ENCODE measurements around the gene GRPR. TPM values are rescaled to one million over a fixed set of nuclear protein-coding genes. Genes with fewer than 3 reads are reported as not detected.

The GRPR gene
- total RNA-seq, 2 donors from 2014 or later: 0.37 TPM; not detected in 1

DNA sequence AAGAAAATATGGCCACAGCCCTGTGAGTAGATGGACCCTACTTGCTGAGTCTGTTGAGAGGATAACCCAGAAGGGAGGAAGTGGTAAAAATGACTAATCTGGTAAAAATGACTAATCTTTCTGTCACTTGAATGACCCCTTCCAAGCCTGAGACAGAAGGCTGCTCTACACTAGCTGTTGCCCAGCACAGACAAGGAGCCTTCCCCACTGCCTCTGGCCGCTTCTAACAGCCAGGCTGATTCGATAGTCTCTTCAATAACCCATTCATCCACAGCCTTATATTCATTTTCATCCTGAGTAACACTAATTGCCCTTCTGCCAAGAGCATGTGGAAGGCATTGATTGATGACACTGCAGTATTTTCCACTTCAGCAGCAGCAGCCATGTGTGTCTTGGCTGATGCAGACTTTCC lies 62.4 kb downstream of the GRPR start:
- Histone ChIP-seq H3K4me1 (no peaks in the 10 kb centered on the region), H3K27me3 (no peaks in the 10 kb centered on the region), H3K36me3 (no peaks in the 10 kb centered on the region), H3K9me3 (no peaks in the 10 kb centered on the region), H3K4me3 (no peak overlapping the region), H3K27ac (no peak overlapping the region)
- TF ChIP-seq, protein P1, sequence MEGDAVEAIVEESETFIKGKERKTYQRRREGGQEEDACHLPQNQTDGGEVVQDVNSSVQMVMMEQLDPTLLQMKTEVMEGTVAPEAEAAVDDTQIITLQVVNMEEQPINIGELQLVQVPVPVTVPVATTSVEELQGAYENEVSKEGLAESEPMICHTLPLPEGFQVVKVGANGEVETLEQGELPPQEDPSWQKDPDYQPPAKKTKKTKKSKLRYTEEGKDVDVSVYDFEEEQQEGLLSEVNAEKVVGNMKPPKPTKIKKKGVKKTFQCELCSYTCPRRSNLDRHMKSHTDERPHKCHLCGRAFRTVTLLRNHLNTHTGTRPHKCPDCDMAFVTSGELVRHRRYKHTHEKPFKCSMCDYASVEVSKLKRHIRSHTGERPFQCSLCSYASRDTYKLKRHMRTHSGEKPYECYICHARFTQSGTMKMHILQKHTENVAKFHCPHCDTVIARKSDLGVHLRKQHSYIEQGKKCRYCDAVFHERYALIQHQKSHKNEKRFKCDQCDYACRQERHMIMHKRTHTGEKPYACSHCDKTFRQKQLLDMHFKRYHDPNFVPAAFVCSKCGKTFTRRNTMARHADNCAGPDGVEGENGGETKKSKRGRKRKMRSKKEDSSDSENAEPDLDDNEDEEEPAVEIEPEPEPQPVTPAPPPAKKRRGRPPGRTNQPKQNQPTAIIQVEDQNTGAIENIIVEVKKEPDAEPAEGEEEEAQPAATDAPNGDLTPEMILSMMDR (IDR thresholded peaks at IDR 0.05): no peak
- DNase-seq (ENCODE audit: low spot score): no peak

DNA sequence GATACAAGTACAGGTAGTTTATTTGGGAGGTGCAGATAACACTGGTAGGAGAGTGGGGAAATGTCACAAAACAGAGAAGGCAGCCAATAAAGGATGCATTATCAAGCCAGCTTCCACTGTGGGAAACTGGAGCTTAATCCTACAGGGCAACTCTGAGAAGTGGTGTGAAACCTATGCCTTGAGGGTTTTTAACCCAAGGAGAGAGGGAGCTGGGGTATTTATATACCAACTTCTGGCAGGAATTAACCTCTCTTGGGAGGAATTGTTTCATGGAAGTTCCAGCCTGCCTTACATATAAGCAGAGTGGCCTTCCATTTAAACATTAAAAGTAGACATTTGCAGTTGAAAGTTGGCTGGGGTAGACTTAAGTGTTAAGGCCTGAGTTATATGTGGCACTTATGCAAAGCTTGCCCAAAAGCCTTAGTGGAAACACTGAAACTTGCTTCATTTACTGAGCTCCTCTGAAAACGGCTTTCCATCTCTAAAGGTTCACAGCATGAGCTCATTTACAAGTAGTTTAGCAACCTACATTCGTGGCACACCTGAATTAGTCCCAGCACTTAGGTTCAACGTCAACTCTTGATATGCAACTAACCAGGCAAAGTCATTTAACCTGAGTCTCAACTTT lies 63.1 kb downstream of the GRPR start:
- no peak for DNase-seq (ENCODE audit: low spot score)
- TF ChIP-seq, protein P1 (IDR thresholded peaks at IDR 0.05): no peak
- Histone ChIP-seq H3K4me3 (no peak overlapping the region), H3K27ac (no peak overlapping the region), H3K36me3 (no peaks in the 10 kb centered on the region), H3K4me1 (no peaks in the 10 kb centered on the region), H3K9me3 (no peaks in the 10 kb centered on the region), H3K27me3 (no peaks in the 10 kb centered on the region)

DNA sequence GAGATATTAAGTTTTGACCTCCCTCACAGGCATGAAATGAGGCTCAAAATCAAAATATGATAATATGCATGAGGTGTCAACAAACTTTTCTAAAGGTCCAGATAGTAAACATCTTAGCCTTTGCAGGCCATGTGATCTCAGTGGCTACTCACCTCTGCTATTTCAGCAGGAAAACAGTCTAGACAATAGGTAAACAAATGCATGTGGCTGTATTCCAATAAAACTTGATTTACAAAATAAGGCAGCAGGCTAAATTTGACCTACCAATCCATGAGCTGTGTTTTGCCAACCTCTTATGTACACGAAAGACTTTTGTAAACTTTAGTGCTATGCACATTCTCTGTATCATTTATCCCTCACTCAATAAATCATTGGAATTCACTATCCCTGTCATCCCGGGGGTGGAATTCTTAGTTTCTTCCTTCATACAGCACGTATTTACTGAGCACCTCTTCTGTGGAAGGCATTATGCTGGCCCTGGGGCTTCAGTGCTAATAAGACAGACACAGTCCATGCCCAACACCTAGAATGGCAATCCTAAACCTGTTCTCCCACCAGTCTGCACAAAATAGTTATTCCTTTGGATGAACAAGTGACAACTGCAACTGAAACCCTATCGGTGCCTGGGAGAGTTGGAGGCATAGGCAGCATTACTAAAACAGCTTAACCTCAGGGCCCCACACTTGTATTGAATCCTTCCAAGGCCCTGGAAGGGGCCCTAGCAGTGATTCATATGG lies 63.8 kb downstream of the GRPR start:
- Histone ChIP-seq H3K4me1 (no peaks in the 10 kb centered on the region), H3K36me3 (no peaks in the 10 kb centered on the region), H3K27ac (no peak overlapping the region), H3K9me3 (no peaks in the 10 kb centered on the region), H3K27me3 (no peaks in the 10 kb centered on the region), H3K4me3 (no peak overlapping the region)
- DNase-seq (ENCODE audit: low spot score): no peak
- TF ChIP-seq, protein P1 (IDR thresholded peaks at IDR 0.05): no peak

DNA sequence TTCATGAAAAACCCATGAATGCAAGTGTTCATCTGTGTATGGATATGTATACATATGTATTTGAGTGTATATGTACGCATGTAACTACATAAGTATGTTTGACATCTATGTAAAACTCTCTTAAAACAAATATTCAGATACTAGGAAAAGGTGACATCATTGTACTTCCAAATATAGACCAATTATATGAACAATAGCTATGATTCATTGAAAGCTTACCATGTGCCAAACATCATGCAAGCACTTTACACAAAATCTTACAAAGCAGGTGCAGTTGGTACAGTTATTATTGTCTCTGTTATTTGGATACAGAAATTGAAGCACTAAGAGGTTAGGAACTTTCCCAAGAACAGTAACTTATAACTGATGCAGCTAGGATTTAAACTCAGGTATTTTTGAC lies 65.3 kb downstream of the GRPR start:
- H3K9me3 ChIP-seq: no peaks in the 10 kb centered on the region
- no peak for DNase-seq (ENCODE audit: low spot score)
- no peaks in the 10 kb centered on the region for H3K27me3 ChIP-seq
- H3K4me1 ChIP-seq: no peaks in the 10 kb centered on the region
- H3K27ac ChIP-seq: no peak overlapping the region
- no peak overlapping the region for H3K4me3 ChIP-seq
- TF ChIP-seq, protein P1 (IDR thresholded peaks at IDR 0.05): no peak
- no peaks in the 10 kb centered on the region for H3K36me3 ChIP-seq

DNA sequence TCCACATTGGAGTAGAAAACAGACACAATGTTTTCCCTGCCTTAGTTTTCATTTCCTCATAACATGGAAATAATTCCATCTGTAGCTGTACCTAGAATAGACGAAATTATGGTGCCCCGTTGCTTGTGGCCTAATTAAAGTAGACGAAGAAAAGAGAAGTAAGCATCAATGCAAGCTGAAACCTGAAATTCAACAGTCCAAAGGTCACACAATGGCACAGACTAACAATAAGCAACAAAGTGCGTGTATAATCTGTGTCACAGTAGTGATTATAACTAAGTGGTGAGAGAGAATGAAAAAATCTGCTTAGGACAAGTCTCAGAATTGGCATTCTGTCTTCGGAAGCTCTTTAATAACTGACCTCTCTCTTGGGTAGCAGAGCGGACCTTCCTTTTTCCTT lies 68.2 kb downstream of the GRPR start:
- no peaks in the 10 kb centered on the region for H3K27me3 ChIP-seq
- H3K4me1 ChIP-seq: no peaks in the 10 kb centered on the region
- TF ChIP-seq, protein P1 (IDR thresholded peaks at IDR 0.05): no peak
- DNase-seq (ENCODE audit: low spot score): no peak
- H3K9me3 ChIP-seq: no peaks in the 10 kb centered on the region
- H3K27ac ChIP-seq: no peak overlapping the region
- no peak overlapping the region for H3K4me3 ChIP-seq
- no peaks in the 10 kb centered on the region for H3K36me3 ChIP-seq

All from right atrium auricular region (tissue), 2 donors.